ENCODE results near the gene NSUN6.
"Not testable (repeated sequence)": the region's sequence is repeated elsewhere in the genome, so short reads cannot be mapped to it uniquely, and the experiment has no call there.

NSUN6 gene

GRCh38 chr10:18607503-18608378 is 43.6 kb downstream of the NSUN6 start:
- no peak for TF ChIP-seq CTCF (conservative IDR thresholded peaks at IDR 0.05)
- H3K27ac ChIP-seq: peak overlapping the region; percentile 97; the same call in 1 of the 2 replicates

- no peak overlapping the region for H3K27ac ChIP-seq
- no peak for TF ChIP-seq CTCF (conservative IDR thresholded peaks at IDR 0.05)
These were observed 45.2 kb downstream of the NSUN6 start for GRCh38 chr10:18606051-18606695.

GRCh38 chr10:18601321-18601720 is 50.1 kb downstream of the NSUN6 start:
- TF ChIP-seq CTCF (conservative IDR thresholded peaks at IDR 0.05): no peak
- H3K27ac ChIP-seq: no peak overlapping the region

DNA sequence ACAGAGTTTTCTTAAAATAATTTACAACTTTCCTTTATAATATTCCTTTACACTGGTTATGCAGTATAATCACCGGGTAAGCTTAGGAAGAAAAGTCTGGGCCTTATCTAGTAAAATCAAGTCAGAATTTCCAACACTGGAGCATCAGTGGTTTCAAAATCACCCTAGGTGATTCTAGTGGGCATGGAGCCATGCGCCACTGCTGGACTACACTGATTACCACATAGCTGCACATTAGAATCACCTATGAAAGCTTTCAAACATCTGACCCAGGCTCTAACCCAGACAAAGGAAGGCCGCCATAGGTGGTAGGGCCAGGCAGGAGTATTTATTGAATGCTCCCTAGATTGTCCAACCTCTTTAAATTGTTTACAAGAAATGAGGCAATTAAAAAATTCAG is 52.0 kb downstream of the NSUN6 start:
- TF ChIP-seq CTCF (conservative IDR thresholded peaks at IDR 0.05): no peak

DNA sequence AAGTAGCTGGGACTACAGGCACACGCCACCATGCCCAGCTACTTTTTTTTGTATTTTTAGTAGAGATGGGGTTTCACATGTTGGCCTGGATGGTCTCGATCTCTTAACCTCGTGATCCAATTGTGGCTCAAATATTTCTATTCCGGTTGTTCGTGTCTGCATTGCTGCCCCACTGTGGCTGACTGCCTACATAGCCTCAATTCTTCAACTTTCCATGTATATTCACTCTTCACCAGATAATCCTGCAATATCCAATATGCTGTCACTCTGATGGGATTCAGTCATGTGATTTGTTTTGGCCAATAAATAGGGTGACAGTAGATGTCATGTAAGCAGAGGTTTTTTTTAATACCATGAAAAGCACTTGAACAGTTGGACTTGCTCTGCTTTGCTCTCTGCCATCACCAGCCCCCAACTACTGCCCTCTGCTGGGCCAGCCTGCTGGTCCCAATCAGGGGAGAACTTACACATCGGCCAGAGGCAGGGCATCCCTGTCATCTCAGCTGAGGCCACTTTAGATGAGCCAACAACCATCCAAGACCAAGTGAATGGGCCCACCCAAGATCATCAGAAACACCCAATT is 56.7 kb downstream of the NSUN6 start:
- peak; percentile 24; the same call in 1 of the 2 replicates for TF ChIP-seq CTCF (conservative IDR thresholded peaks at IDR 0.05)
- no peak overlapping the region for H3K27ac ChIP-seq

More for the DNA sequence above, 52.0 kb downstream of the NSUN6 start:
- H3K27ac ChIP-seq: no peak overlapping the region

DNA sequence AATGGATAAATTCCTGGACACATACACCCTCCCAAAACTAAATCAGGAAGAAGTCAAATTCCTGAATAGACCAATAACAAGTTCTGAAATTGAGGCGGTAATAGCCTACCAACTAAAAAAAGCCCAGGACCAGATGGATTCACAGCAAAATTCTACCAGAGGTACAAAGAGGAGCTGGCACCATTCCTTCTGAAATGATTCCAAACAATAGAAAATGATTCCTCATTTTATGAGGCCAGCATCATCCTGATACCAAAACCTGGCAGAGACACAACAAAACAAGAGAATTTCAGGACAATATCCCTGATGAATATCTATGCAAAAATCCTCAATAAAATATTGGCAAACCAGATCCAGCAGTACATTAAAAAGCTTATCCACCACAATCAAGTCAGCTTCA is 60.2 kb downstream of the NSUN6 start:
- H3K27ac ChIP-seq: peak overlapping the region; percentile 25; the same call in 1 of the 2 replicates

GRCh38 chr10:18586637-18587036 is 64.8 kb downstream of the NSUN6 start:
- not testable (repeated sequence) for H3K27ac ChIP-seq

GRCh38 chr10:18583575-18584270 is 67.7 kb downstream of the NSUN6 start:
- no peak overlapping the region for H3K27ac ChIP-seq
- TF ChIP-seq CTCF (conservative IDR thresholded peaks at IDR 0.05): peak; percentile 50; the same call in 1 of the 2 replicates

All from VCaP (cell line).